K562 (cell line): Measurements from ENCODE around the gene WWP2. TPM values are rescaled to one million over a fixed set of nuclear protein-coding genes. Genes with fewer than 3 reads are reported as not detected.

Experiments
- ATF7 ChIP-seq: fragments of 450-650 bp; IDR thresholded peaks from 2 replicates; pipeline ENCODE4 v1.7.1; 2014; ENCODE audit warnings: mild to moderate bottlenecking, moderate library complexity
- CEBPB ChIP-seq: fragments of 450-650 bp; IDR thresholded peaks from 2 replicates; pipeline ENCODE4 v1.6.1; 2016; ENCODE audit warnings: missing genetic modification characterization, missing compliant biosample characterization
- HDAC8 ChIP-seq: fragments of 450-650 bp; IDR thresholded peaks from 2 replicates; pipeline ENCODE4 v1.6.1; 2016; ENCODE audit warnings: mild to moderate bottlenecking, missing genetic modification characterization, moderate library complexity, missing compliant biosample characterization
- HDGF ChIP-seq: fragments of 450-650 bp; IDR thresholded peaks from 2 replicates; pipeline ENCODE4 v1.6.1; 2016
- HNRNPL ChIP-seq: fragments of 200-400 bp; formaldehyde crosslinking; IDR thresholded peaks from 2 replicates; pipeline ENCODE4 v1.6.1; 2017; ENCODE audit warnings: low read depth, mild to moderate bottlenecking, low read length
- PYGO2 ChIP-seq: fragments of 450-650 bp; IDR thresholded peaks from 2 replicates; pipeline ENCODE4 v1.6.1; 2016; ENCODE audit warnings: mild to moderate bottlenecking, missing genetic modification characterization, moderate library complexity, missing compliant biosample characterization
- RFX1 ChIP-seq: fragments of 450-650 bp; IDR thresholded peaks from 2 replicates; pipeline ENCODE4 v1.6.1; 2016; ENCODE audit warnings: mild to moderate bottlenecking, moderate library complexity
- RNF2 ChIP-seq: sonication (generic); IDR thresholded peaks from 2 replicates; pipeline ENCODE4 v1.6.1; 2016
- ZKSCAN1 ChIP-seq: fragments of 150-350 bp; IDR thresholded peaks from 2 replicates; pipeline ENCODE4 v1.6.1; 2016; ENCODE audit warnings: low read depth, low read length
- ZNF778 ChIP-seq: fragments of 450-650 bp; formaldehyde crosslinking; IDR thresholded peaks from 2 replicates; pipeline ENCODE4 v1.4.0; 2020; ENCODE audit warnings: mild to moderate bottlenecking, moderate library complexity
- polyA plus RNA-seq, 8 experiments: library from polyadenylated mRNA; depleted of rRNA in 4 of 8; stranded (reverse) in 5 of 8; unstranded in 3 of 8; fragments of >200 nt; fragmentation: Nextera tagmentation in 2 of 8; fragmentation: Illumina TruSeq in 1 of 8; extraction: Ambion mirVana in 2 of 8; extraction: Trizol in 1 of 8; gene quantifications; 2 replicates each; pipeline versions ENCODE4 v1.2.1 to v1.2.3, GENCODE V29; 2011 to 2014; ENCODE audit warnings: inconsistent platforms in 1 of 8, missing spikeins in 1 of 8
- total RNA-seq, 7 experiments: library from RNA; depleted of rRNA in 6 of 7; stranded (reverse); fragments of >200 nt in 6 of 7; fragmentation: Illumina TruSeq in 2 of 7; extraction: Trizol in 2 of 7; gene quantifications; 2 replicates each; pipeline versions ENCODE4 v1.2.1 to v1.2.3, GENCODE V29; 2011 to 2021; ENCODE audit warnings: low replicate concordance in 1 of 7
- TF ChIP-seq, protein P1 (sequence below), 2 experiments: fragments of 450-650 bp in 1 of 2; sonication (generic) in 1 of 2; formaldehyde crosslinking in 1 of 2; IDR thresholded peaks; 2 replicates each; pipeline versions ENCODE4 v1.7.1 to v1.9.0; 2016 to 2022; ENCODE audit warnings: inconsistent platforms in 1 of 2, mild to moderate bottlenecking in 1 of 2, missing genetic modification reagents in 1 of 2
- TF ChIP-seq, protein P2 (sequence below), 2 experiments: fragments of 250-450 bp in 1 of 2; fragments of 450-650 bp in 1 of 2; sonication (Bioruptor Pico) in 1 of 2; IDR thresholded peaks; 2 replicates each; pipeline versions ENCODE4 v1.6.1 to v1.8.0; 2016 to 2021; ENCODE audit warnings: mild to moderate bottlenecking in 2 of 2, moderate library complexity in 2 of 2, missing compliant biosample characterization in 1 of 2, missing genetic modification characterization in 1 of 2
- TF ChIP-seq, protein P3 (sequence below), 2 experiments: fragments of 450-650 bp; IDR thresholded peaks; 2 replicates each; pipeline ENCODE4 v1.6.1; 2016
- TF ChIP-seq, protein P4 (sequence below): fragments of 450-650 bp; IDR thresholded peaks from 2 replicates; pipeline ENCODE4 v1.6.1; 2016; ENCODE audit warnings: antibody characterized with exemption

Gene WWP2
- total and polyA plus RNA-seq, 9 of the 15 experiments (the other 6 are each of a cell fraction or from before 2014, with no cell fraction given) = 1.9 to 34.4 (median 14.6) TPM

DNA sequence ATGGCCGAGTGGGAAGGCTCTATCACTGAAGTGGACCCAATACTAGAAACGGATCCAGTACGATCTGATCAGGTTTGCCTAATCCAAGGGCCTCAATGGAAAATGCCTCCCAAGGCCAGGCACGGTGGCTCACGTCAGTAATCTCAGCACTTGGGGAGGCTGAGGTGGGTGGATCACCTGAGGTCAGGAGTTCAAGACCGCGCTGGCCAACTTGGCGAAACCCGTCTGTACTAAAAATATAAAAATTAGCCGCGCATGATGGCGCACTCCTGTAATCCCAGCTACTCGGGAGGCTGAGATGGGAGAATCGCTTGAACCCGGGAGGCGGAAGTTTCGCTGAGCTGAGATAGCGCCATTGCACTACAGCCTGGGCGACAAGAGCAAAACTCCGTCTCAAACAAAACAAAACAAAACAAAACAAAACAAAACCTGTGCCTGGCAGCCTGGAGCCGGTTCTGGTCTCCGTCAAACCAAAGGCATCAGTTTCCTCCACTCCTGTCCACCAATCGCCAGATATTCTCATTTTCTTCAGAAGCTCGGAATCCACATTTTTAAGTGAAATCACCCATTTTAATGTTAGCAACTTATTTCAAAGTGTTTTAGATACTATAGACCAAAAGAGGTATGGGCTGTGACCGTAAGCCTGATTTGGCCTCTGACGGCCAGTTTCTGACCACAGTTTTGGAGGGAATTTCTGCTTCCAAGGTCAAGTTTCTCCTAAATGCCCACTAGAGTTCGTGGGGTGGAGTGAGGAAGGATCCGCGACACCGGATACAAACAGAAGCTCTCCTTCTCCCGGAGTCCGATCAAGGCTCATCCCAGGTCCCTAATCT lies 36.4 kb upstream of the WWP2 start (continued):
- TF ChIP-seq, protein P1, sequence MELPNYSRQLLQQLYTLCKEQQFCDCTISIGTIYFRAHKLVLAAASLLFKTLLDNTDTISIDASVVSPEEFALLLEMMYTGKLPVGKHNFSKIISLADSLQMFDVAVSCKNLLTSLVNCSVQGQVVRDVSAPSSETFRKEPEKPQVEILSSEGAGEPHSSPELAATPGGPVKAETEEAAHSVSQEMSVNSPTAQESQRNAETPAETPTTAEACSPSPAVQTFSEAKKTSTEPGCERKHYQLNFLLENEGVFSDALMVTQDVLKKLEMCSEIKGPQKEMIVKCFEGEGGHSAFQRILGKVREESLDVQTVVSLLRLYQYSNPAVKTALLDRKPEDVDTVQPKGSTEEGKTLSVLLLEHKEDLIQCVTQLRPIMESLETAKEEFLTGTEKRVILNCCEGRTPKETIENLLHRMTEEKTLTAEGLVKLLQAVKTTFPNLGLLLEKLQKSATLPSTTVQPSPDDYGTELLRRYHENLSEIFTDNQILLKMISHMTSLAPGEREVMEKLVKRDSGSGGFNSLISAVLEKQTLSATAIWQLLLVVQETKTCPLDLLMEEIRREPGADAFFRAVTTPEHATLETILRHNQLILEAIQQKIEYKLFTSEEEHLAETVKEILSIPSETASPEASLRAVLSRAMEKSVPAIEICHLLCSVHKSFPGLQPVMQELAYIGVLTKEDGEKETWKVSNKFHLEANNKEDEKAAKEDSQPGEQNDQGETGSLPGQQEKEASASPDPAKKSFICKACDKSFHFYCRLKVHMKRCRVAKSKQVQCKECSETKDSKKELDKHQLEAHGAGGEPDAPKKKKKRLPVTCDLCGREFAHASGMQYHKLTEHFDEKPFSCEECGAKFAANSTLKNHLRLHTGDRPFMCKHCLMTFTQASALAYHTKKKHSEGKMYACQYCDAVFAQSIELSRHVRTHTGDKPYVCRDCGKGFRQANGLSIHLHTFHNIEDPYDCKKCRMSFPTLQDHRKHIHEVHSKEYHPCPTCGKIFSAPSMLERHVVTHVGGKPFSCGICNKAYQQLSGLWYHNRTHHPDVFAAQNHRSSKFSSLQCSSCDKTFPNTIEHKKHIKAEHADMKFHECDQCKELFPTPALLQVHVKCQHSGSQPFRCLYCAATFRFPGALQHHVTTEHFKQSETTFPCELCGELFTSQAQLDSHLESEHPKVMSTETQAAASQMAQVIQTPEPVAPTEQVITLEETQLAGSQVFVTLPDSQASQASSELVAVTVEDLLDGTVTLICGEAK (IDR thresholded peaks at IDR 0.05) = no peak
- TF ChIP-seq, protein P1 (CRISPR knock-in tag; IDR thresholded peaks at IDR 0.05) = no peak
- no peak for TF ChIP-seq HDAC8 (tag)
- TF ChIP-seq ZKSCAN1 = no peak
- no peak for TF ChIP-seq HDGF
- no peak for TF ChIP-seq RNF2
- no peak for TF ChIP-seq RFX1
- TF ChIP-seq HNRNPL = no peak; the same call in 1 of the 2 replicates
- TF ChIP-seq ZNF778 (CRISPR knock-in tag) = no peak
- TF ChIP-seq, protein P2, sequence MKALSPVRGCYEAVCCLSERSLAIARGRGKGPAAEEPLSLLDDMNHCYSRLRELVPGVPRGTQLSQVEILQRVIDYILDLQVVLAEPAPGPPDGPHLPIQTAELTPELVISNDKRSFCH (CRISPR knock-in tag; IDR thresholded peaks at IDR 0.05) = no peak
- TF ChIP-seq, protein P2 (tag; IDR thresholded peaks at IDR 0.05) = no peak
- TF ChIP-seq PYGO2 = no peak
- no peak for TF ChIP-seq CEBPB (tag)
- no peak for TF ChIP-seq ATF7
- TF ChIP-seq, protein P3, sequence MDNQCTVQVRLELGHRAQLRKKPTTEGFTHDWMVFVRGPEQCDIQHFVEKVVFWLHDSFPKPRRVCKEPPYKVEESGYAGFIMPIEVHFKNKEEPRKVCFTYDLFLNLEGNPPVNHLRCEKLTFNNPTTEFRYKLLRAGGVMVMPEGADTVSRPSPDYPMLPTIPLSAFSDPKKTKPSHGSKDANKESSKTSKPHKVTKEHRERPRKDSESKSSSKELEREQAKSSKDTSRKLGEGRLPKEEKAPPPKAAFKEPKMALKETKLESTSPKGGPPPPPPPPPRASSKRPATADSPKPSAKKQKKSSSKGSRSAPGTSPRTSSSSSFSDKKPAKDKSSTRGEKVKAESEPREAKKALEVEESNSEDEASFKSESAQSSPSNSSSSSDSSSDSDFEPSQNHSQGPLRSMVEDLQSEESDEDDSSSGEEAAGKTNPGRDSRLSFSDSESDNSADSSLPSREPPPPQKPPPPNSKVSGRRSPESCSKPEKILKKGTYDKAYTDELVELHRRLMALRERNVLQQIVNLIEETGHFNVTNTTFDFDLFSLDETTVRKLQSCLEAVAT (IDR thresholded peaks at IDR 0.05) = peak; percentile 28 to 56; a peak in 2 of 4 replicates
- TF ChIP-seq, protein P4, sequence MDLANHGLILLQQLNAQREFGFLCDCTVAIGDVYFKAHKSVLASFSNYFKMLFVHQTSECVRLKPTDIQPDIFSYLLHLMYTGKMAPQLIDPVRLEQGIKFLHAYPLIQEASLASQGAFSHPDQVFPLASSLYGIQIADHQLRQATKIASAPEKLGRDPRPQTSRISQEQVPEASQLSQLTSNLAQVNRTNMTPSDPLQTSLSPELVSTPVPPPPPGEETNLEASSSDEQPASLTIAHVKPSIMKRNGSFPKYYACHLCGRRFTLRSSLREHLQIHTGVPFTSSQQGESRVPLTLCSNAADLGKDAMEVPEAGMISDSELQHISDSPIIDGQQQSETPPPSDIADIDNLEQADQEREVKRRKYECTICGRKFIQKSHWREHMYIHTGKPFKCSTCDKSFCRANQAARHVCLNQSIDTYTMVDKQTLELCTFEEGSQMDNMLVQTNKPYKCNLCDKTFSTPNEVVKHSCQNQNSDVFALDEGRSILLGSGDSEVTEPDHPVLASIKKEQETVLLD = peak; percentile 45; the same call in 1 of the 2 replicates
